ENCODE measurements around the gene TMEM72.

DNA sequence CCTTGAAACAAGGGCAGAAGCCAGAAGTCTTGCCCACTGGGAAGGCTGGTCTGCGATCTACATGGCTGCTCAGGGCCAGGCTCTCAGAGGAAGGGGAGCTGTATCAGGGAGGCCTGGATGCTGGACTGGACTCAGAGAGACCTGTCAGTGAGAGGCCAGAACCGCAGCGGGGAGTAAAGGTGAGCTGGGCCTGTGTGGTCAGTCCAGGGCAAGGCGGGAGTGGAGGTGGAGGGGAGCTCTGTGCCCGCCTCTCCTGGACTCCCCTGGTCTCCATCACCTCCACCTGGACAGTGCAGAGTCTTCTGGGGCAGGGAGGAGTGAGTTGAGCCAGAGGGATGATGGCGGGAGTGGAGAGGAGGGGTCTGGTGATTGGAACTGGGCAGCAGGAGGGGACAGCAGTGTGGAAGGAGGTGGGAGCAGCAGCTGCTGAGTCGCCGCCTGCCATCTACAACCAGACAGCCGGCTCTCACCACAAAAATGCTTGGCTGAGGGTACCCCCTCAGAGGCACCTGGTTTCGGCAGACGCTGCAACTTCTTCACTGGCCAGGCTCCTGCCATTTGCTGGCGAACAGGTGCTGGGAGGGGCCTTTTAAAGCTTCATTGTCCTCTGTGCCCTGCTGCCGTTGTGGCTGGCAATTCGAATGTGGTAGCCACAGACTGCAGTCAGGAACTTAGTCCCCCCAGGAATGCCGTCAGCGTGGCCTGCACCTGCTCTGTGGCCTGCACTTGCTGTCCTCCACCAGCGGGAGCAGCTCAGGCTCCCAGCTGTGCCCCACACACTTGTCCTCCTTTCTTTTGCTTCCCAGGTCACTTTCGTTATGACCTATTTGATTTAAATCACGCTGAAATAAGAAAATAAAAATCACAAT lies 52.0 kb downstream of the TMEM72 start:
- TF ChIP-seq, protein P1, sequence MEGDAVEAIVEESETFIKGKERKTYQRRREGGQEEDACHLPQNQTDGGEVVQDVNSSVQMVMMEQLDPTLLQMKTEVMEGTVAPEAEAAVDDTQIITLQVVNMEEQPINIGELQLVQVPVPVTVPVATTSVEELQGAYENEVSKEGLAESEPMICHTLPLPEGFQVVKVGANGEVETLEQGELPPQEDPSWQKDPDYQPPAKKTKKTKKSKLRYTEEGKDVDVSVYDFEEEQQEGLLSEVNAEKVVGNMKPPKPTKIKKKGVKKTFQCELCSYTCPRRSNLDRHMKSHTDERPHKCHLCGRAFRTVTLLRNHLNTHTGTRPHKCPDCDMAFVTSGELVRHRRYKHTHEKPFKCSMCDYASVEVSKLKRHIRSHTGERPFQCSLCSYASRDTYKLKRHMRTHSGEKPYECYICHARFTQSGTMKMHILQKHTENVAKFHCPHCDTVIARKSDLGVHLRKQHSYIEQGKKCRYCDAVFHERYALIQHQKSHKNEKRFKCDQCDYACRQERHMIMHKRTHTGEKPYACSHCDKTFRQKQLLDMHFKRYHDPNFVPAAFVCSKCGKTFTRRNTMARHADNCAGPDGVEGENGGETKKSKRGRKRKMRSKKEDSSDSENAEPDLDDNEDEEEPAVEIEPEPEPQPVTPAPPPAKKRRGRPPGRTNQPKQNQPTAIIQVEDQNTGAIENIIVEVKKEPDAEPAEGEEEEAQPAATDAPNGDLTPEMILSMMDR (IDR thresholded peaks at IDR 0.05): peak; percentile 32
- no peak for TF ChIP-seq EZH2 (IDR thresholded peaks at IDR 0.05; ENCODE audit: borderline replicate concordance, insufficient read depth, low read depth, low read length, poor library complexity, severe bottlenecking)

Measured in B cell (primary cell).